ENCODE measurements around the gene AGFG1.

- no peak for TF ChIP-seq CTCF (IDR thresholded peaks at IDR 0.05 in 4 of 5, conservative IDR thresholded peaks at IDR 0.05 in 1 of 5)
- TF ChIP-seq POLR2A (IDR thresholded peaks at IDR 0.05), result no peak
Observed at GRCh38 chr2:227455200-227455599, 16.8 kb upstream of the AGFG1 start.

All from gastrocnemius medialis (tissue), 4 donors.